Left lung (tissue), 10 donors: ENCODE data around the gene TEK. TPM values are rescaled to one million over a fixed set of nuclear protein-coding genes. Genes with fewer than 3 reads are reported as not detected.

Source experiments
- ATAC-seq: fragments of 200-7000 bp; cut with Tn5 transposase; one replicate; pipeline ENCODE4 v1.9.1; 2020; ENCODE audit warnings: moderate library complexity
- DNase-seq, 4 donors: peaks; one replicate each; pipeline ENCODE4 v3.0.0-alpha.2; 2013 to 2020
- H3K27ac ChIP-seq, 2 donors: fragments of 200-600 bp; sonication (generic) in 1 of 2; one replicate each; pipeline versions ENCODE4 v1.5.0 to v1.8.0; 2020 to 2021
- H3K27me3 ChIP-seq, 2 donors: fragments of 200-600 bp; sonication (generic) in 1 of 2; one replicate each; pipeline versions ENCODE4 v1.5.0 to v1.8.0; 2020 to 2021
- H3K36me3 ChIP-seq, 2 donors: fragments of 200-600 bp; sonication (generic) in 1 of 2; one replicate each; pipeline versions ENCODE4 v1.5.0 to v1.8.0; 2020 to 2021
- H3K4me1 ChIP-seq, 2 donors: fragments of 200-600 bp; one replicate each; pipeline ENCODE4 v1.8.0; 2021
- H3K4me3 ChIP-seq, 2 donors: fragments of 200-600 bp; sonication (generic) in 1 of 2; one replicate each; pipeline versions ENCODE4 v1.5.0 to v1.8.0; 2020 to 2021; ENCODE audit warnings: mild to moderate bottlenecking in 1 of 2
- H3K9me3 ChIP-seq, 2 donors: fragments of 200-600 bp; sonication (generic) in 1 of 2; one replicate each; pipeline versions ENCODE4 v1.5.0 to v1.8.0; 2020 to 2021
- intact Hi-C, 2 donors: fragments of 100-400 bp; cut with DNase I; formaldehyde crosslinking; loops; one replicate each; pipeline versions ENCODE4 v1.11.2 to v1.14.2; 2022
- polyA plus RNA-seq, 6 donors: library from polyadenylated mRNA; unstranded; fragments of 120-200 nt; gene quantifications; one replicate each; pipeline ENCODE4 v1.2.1, GENCODE V29; 2013; ENCODE audit not compliant: insufficient read length in 6 of 6
- total RNA-seq, 2 donors: library from RNA; stranded (reverse); fragmentation: NEBNext Ultra II Directional; extraction: Animal tissue kit (Norgen Biotek cat#: 25700); gene quantifications; one replicate each; pipeline ENCODE4 v1.2.1, GENCODE V29; 2021
- TF ChIP-seq, protein P1 (sequence below), 2 donors: fragments of 200-600 bp; sonication (generic) in 1 of 2; IDR thresholded peaks; one replicate each; pipeline versions ENCODE4 v1.5.0 to v1.8.0; 2021; ENCODE audit warnings: antibody characterized with exemption in 2 of 2
- donor health status: DM: no; HTN: yes; CAD: no.
- donor health status: DM: no; HTN: no; CAD: no.

The TEK gene
- total and polyA plus RNA-seq, 8 donors: 20.3 to 55.6 (median 42.1) TPM

DNA sequence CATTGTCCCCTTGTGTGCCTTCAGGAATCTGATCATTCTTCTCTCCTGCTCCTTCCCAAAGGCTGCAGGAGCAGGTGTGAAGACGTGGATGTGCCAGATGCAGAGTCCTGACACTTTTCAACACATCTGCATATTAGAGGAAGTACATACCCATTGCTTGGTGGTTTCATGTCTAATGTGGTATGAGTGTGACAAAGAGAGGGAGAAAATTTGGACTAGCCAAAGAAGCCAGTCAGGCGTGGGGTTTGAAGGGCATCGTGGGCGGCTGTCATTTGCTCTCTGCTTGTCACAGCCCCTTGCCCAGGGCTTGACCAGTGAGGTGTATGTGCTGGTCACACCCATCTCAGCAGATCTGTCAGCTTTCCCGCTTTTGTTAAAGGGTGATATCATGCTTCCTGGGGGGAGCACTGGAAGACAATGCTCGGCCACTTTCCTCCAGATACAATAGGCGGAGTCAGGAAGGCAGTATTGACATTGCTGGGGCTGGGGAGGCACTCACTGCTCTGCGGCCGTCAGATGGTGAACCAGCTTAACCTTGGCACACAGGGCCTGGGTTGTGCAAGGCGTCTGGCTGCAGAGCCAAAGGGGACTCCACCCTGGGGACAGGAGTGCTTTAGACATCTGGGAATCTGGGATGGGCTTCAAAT, 8.6 kb downstream of the TEK start:
- Histone ChIP-seq H3K27ac (peak overlapping the region in 1 of 2 donors; percentile 53), H3K4me3 (no peak overlapping the region), H3K27me3 (no peaks in the 10 kb centered on the region), H3K36me3 (no peaks in the 10 kb centered on the region), H3K9me3 (no peaks in the 10 kb centered on the region), H3K4me1 (peaks cover 0 to 5% of the 10 kb centered on the region in 2 donors)
- DNase-seq: peak in 2 of 4 donors; percentile 45 to 50
- peak; percentile 86 for ATAC-seq
- intact Hi-C loops: no loop called here
- TF ChIP-seq, protein P1, sequence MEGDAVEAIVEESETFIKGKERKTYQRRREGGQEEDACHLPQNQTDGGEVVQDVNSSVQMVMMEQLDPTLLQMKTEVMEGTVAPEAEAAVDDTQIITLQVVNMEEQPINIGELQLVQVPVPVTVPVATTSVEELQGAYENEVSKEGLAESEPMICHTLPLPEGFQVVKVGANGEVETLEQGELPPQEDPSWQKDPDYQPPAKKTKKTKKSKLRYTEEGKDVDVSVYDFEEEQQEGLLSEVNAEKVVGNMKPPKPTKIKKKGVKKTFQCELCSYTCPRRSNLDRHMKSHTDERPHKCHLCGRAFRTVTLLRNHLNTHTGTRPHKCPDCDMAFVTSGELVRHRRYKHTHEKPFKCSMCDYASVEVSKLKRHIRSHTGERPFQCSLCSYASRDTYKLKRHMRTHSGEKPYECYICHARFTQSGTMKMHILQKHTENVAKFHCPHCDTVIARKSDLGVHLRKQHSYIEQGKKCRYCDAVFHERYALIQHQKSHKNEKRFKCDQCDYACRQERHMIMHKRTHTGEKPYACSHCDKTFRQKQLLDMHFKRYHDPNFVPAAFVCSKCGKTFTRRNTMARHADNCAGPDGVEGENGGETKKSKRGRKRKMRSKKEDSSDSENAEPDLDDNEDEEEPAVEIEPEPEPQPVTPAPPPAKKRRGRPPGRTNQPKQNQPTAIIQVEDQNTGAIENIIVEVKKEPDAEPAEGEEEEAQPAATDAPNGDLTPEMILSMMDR (IDR thresholded peaks at IDR 0.05): no peak

DNA sequence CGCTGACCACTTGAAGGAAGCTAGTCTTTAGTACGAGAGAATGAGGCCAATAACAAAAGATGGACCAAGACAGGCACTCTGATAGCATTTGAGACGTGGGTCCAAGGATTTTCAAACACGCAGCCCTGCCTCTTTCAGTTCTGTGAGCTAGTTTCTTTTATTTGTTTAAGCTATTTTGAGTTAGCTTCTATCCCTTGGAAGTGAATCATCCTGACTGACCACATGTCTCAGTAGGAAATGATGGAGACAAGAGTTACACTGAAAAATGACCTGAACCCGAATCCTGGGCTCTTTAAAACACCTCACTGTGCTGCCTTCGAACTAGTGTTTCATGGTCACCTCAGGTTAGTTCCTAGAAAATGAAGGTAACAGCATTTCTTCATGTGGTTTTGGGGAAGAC, 9.9 kb downstream of the TEK start:
- Histone ChIP-seq H3K27me3 (no peaks in the 10 kb centered on the region), H3K9me3 (no peaks in the 10 kb centered on the region), H3K36me3 (no peaks in the 10 kb centered on the region), H3K4me1 (peaks cover 0 to 5% of the 10 kb centered on the region in 2 donors), H3K4me3 (no peak overlapping the region), H3K27ac (peak overlapping the region in 1 of 2 donors; percentile 7)
- DNase-seq (no peak), ATAC-seq (no peak)
- TF ChIP-seq, protein P1 (IDR thresholded peaks at IDR 0.05): no peak
- intact Hi-C loops: no loop called here

DNA sequence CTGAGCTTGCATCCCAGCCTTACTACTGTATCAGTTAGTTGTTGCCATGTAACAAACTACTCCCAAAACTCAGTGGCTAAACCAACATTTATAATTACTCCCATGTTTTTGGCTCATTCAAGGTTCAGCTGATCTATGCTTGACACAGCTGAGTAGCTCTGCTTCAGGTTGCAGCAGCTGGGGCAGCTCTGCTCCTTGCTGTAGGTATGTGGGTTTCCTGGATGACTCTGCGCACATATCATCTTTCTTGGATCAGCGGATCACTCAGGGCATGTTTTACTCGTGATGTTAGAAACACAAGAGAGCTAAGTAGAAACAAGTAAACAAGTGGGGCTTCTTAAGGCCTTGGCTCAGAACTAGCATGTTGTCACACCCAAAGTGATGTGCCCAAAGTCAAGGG, 15.1 kb downstream of the TEK start:
- Histone ChIP-seq H3K9me3 (no peaks in the 10 kb centered on the region), H3K4me3 (no peak overlapping the region), H3K36me3 (no peaks in the 10 kb centered on the region), H3K4me1 (no peaks in the 10 kb centered on the region), H3K27ac (peak overlapping the region in 1 of 2 donors; percentile 1), H3K27me3 (no peaks in the 10 kb centered on the region)
- no peak for ATAC-seq
- DNase-seq: no peak
- intact Hi-C loops: no loop called here
- TF ChIP-seq, protein P1 (IDR thresholded peaks at IDR 0.05): no peak

DNA sequence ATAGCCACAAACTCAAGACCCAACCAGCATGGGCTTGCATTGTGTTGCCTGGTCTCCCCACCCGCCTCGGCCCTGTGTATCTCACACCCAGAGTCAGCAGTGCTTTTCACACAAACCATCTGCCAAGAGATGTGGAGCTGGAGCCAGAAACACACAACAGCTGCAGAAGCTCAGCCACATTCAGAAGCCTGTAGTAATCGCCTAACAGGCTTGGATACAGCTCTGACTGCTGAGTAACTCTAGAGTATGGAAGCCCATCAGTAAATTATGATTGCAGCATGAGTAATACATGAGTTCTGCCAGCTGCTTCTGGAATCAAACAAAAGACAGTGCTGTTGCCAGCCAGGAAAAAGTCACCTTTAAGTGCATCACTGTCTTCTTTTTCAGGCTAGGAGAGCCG, 16.0 kb downstream of the TEK start:
- peak overlapping the region in 1 of 2 donors; percentile 1 for H3K27ac ChIP-seq
- H3K36me3 ChIP-seq: no peaks in the 10 kb centered on the region
- DNase-seq: peak in 3 of 4 donors; percentile 57 to 97 (median 96)
- peak; percentile 89 for ATAC-seq
- intact Hi-C loops: no loop called here
- TF ChIP-seq, protein P1 (IDR thresholded peaks at IDR 0.05): no peak
- H3K4me3 ChIP-seq: no peak overlapping the region
- H3K4me1 ChIP-seq: no peaks in the 10 kb centered on the region
- no peaks in the 10 kb centered on the region for H3K27me3 ChIP-seq
- no peaks in the 10 kb centered on the region for H3K9me3 ChIP-seq

DNA sequence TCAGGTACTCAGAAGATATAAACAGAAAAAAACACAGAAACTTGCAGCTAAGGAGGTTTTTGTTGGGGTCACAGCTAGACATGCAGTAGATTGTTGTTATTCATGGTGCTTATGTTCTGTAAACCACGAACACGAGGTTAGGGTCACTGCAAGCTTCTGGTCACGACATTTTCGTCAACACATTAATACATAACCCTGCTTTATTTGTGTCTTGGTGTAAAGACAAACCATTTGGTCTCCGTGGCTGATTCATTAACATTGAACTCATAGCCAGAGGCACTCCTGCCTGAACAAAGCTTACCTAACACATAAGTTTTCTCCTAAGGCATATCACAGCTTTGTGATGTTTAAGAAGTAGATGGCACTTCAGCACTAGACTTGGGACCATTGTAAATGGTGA, 16.9 kb downstream of the TEK start:
- no peak overlapping the region for H3K27ac ChIP-seq
- H3K9me3 ChIP-seq: no peaks in the 10 kb centered on the region
- H3K4me1 ChIP-seq: no peaks in the 10 kb centered on the region
- no peaks in the 10 kb centered on the region for H3K27me3 ChIP-seq
- TF ChIP-seq, protein P1 (IDR thresholded peaks at IDR 0.05): no peak
- intact Hi-C loops: no loop called here
- H3K36me3 ChIP-seq: no peaks in the 10 kb centered on the region
- H3K4me3 ChIP-seq: no peak overlapping the region
- no peak for DNase-seq
- no peak for ATAC-seq
